ENCODE data around the gene RFWD3. TPM values are rescaled to one million over a fixed set of nuclear protein-coding genes. Genes with fewer than 3 reads are reported as not detected.

Gene RFWD3
- total RNA-seq, 1 donor from 2014 or later: 16.7 TPM

GRCh38 chr16:74661064-74661463 lies 5.6 kb downstream of the RFWD3 start:
- no peak for DNase-seq (ENCODE audit: low read depth in 2 of 2)

DNA sequence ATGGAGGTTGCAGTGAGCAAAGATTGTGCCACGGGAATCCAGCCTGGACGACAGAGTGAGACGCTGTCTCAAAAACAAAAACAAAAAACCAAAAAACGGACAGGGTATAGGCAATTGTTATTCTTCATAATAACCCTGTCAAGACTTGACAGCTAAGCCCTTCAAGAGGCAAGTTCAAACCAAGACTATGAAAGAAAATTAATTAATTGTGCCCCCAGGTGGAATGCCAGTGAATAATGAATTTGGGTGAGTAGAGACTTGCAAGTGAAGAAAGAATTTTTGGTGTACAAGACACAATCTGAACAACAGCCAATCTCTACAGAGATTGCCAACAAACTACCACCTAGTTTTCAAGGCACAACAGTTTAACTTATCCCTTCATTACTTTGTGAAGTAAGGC lies 6.3 kb downstream of the RFWD3 start:
- no peak for DNase-seq (ENCODE audit: low read depth in 2 of 2)

DNA sequence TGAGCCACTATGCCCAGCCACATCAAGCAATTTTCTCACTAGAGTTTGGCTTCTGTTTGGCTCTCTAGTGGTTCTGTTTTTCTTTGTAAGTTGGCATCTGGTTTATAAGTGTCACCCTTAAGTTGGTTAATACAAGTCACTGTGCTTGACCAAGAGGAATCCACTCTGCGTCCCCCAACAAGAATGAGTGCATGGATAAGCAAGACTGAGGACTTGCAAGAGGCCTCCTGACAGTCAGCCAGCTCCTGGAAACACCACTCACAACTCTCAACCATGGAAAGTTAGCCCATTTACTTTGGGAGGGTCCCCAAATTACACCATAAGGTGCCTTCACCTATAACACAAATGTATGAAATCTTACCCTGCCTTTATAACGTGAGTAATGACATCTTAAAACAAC lies 7.6 kb downstream of the RFWD3 start:
- DNase-seq (ENCODE audit: low read depth in 2 of 2): no peak

- no peak for DNase-seq (ENCODE audit: low read depth in 2 of 2)
Measured at GRCh38 chr16:74657870-74658642, 8.6 kb downstream of the RFWD3 start.

DNA sequence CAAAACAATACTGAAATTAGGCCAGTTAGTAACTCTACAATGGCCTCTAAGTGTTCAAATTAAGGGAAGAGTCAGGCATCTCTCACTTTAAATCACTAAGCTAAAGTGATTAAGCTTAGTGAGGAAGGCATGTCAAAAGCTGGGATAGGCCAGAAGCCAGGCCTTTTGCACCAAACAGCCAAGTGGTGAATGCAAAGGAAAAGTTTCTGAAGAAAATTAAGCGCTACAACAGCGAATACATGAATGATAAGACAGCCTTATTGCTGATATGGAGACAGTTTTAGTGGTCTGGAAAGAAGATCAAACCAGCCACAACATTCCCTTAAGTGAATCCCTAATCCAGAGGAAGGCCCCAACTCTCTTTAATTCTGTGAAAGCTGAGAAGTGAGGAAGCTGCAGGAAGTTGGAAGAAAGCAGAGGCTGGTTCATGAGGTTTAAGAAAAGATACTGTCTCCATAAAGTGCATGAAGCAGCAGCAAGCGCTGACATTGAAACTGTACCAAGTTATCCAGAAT lies 12.1 kb downstream of the RFWD3 start:
- no peak for DNase-seq (ENCODE audit: low read depth in 2 of 2)

DNA sequence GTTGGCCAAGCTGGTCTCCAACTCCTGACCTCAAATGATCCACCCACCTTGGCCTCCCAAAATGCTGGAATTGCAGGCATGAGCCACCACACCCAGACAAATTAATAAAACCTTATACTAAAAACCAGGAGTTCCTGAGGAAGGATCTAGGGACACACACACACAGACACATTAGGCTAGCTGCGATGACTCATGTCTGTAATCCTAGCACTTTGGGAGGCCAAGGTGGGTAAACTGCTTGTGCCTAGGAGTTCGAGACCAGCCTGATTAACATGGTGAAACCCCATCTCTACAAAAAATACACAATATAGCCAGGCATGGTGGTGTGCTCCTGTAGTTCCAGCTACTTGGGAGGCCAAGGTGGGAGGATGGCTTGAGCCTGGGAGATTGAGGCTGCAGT lies 13.8 kb downstream of the RFWD3 start:
- DNase-seq (ENCODE audit: low read depth in 2 of 2): peak in 1 of 2 donors; percentile 26

DNA sequence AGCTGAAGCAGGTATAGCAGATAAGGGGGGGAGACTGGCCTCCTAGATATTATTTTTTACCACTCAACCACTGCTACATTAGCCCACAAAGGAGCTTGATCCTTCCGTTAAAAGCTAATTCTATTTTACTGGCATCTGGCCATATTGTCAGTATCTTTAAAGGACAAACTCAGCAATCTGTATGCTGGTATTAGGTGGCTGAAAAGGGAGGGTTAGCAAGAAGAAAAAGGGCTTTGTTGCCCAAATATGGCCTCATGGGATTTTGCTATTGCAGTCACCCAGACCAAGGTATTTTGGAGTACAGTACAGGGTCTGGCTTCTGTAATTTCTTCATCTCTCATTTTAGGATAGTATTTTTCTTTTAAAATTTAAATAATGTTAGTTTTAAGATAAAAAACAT lies 14.4 kb downstream of the RFWD3 start:
- DNase-seq (ENCODE audit: low read depth in 2 of 2): no peak

DNA sequence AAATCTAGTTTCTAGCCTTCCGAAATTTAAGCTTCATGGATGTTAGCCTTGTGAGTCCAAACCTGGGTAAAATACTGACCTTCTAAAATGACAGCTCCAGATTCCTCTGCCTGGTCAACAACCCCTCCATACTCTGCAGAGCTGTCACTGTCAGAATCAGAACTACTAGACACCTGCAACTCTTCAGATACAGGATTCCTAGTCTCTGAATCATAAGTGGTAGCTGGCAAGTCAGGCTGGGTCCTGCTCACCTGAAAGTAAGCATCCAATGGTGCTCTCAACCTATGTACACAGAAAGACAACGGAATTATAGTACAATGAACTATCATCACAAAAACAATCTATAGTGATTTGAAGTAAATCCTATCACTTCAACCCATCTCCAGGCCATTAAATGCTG lies 14.8 kb downstream of the RFWD3 start:
- no peak for DNase-seq (ENCODE audit: low read depth in 2 of 2)

GRCh38 chr16:74650966-74651567 lies 15.6 kb downstream of the RFWD3 start:
- peak; percentile 25 to 47 for DNase-seq (ENCODE audit: low read depth in 2 of 2)

DNA sequence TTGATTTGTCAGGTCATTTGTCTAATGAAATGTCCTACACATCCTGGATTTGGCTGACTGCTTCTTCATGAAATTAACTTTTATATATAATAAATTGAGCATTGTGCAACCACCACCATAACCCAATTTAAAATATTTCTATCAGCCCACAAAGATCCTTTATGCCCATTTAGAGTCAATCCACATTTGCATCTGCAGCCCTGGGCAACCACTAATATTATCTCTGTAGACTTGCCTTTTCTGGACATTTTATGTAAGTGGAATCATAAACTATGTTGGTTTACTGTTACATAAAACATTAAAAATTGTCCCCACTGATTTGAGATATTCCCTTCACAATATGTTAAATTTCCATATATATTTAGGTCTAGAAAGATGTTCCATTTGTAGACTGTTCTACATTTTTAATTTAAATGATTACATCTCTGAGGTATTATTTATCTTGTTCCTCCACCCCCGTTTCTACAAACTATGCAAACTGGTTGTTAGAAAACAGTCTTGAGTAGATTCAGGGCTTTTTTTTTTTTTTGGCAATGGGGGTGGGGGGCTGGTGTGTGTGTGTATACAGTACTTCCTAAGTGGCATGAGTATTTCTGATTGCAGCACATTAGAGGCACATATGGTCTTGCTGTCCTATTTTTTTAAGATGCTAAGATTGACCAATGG lies 16.7 kb downstream of the RFWD3 start:
- DNase-seq (ENCODE audit: low read depth in 2 of 2): no peak

DNA sequence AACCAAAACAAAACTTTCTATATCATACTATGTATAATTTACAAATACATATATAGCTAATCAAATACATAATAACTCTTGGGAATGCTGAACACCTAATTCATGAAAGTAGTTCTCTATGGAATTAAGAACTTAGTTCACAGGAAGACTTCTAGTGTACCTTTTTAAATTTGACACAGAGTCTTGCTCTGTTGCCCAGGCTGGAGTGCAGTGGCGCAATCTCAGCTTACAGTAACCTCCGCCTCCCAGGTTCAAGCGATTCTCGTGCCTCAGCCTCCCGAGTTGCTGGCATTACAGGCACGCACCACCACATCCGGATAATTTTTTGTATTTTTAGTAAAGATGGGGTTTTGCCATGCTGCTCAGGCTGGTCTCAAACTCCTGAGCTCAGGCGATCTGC lies 24.7 kb downstream of the RFWD3 start:
- DNase-seq (ENCODE audit: low read depth in 2 of 2): no peak

DNA sequence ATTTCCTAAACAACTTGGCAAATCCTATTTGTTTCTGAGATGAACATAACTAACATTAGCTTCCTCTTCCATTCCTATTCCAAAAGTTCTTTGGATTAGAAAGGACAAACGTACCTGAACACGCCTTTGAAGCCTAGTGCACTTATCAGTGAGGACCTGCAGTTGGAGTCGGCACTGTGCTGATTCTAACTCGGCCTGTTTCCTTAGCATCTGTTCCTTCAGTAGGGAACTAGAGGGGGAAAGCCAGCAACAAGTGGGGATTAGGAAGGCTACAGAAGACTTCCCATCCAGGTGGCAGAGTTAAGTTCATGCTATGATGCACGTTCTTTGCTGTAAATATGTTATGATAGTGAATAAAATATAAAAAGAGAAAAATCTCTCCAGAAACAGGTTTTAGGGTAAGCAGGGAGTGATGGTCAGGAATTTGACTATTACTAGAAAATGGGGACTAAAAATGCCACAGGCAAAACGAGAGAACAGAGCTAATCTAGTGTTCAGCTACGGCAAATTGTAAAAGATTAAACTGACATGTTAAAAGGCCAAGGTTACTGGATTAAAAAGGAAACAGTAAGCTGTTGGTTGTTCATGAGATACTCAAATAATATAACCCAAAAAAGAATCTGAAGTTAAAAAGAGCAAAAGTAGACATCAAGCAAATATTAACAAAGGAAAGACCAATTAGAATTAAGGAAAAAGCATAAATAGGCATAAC lies 28.8 kb downstream of the RFWD3 start:
- DNase-seq (ENCODE audit: low read depth in 2 of 2): no peak

DNA sequence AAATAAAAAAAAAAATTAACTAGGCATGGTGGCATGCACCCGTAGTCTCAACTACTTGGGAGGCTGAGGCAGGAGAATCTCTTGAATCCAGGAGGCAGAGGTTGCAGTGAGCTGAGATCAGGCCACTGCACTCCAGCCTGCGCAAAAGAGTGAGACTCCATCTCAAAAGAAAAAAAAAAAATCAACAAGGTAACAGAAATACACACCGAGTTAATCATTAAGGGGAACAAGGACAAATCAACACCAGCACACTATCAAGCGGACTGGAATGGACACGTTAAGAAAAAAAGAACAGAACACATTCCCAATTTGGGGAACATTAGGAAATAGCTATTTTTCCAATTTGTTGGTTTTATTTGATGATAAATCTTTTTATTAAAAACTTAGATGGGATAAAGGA lies 31.4 kb downstream of the RFWD3 start:
- no peak for DNase-seq (ENCODE audit: low read depth in 2 of 2)

DNA sequence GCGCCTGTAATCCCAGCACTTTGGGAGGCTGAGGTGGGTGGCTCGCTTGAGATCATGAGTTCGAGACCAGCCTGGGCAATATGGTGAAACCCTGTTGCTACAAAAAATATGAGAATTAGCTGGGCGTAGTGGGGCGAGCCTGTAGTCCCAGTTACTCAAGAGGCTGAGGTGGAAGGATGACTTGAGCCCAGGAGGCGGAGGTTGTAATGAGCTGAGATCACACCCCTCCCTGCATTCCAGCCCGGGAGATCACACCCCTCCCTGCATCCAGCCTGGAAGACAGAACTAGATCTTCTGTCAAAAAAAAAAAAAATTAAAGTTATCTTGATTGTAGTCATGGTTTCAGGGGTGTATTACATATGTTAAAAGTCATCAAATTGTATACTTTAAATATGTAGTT lies 33.0 kb downstream of the RFWD3 start:
- DNase-seq (ENCODE audit: low read depth in 2 of 2): no peak

DNA sequence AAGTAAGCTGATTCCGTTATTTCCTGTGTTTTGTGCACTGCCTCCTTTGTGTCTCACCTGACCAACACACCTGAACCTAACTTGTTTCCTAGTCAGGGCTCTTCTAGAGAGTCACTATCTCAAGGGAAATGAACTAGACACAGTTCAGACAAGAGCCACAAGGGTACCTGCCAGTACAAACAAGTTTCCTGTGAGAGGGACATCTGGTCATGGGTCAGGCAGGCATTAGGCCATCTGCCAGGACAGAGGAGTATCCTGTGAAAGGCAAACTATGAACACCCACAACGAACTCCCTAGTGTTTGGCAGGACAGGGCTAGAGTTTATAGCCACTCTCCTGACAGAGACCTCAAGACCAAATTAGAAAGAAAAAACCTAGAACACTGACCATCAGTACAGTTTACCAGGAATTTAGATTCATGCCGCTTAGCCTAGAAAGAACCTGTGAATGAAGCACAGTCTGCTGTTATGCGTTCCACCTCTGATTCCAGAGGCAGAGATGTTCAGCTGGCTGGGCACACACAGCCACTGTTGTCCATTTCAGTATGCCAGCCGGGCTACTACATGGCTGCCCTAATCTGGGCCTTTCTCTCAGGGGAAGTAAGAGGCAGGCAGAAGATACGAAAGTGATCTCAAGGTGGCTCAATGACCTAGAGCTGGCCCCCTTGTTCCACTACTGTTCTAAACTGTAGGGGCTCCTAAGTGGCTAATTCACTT lies 39.0 kb downstream of the RFWD3 start:
- DNase-seq (ENCODE audit: low read depth in 2 of 2): peak; percentile 10 to 87

DNA sequence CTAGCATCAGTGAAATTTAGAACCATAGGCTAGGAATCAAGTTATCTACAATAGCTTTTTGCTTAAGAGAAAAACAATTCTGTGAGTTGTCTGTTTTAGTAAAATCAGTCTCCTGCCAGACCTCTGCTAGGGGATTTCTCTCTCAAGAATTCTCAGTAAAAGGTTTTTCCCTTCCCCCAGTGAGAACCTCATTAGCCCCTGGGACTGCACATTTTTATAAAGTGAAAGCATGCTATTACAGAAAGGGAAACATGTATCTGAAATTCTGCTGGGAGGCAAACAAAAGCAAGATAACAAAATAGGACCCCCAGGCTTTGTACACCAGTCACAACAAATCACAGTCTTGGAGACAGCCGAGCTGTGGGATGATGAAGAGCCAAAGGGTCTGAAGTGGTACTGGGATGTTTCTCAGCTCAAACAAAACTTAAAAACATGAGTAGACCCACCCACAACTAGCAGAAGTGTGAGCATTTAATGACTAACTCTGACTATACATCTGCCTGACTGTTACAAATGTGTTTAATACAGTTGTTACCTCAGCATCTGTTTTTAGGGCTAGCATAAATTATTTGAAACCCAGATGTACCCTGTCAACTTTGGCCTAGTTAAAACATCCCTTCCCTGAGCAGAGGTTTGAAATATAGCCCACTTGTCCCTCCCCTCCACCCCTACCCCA lies 39.8 kb downstream of the RFWD3 start:
- peak in 1 of 2 donors; percentile 7 for DNase-seq (ENCODE audit: low read depth in 2 of 2)

GRCh38 chr16:74625500-74626350 lies 41.0 kb downstream of the RFWD3 start:
- DNase-seq (ENCODE audit: low read depth in 2 of 2): no peak

GRCh38 chr16:74623839-74624235 lies 42.8 kb downstream of the RFWD3 start:
- no peak for DNase-seq (ENCODE audit: low read depth in 2 of 2)

DNA sequence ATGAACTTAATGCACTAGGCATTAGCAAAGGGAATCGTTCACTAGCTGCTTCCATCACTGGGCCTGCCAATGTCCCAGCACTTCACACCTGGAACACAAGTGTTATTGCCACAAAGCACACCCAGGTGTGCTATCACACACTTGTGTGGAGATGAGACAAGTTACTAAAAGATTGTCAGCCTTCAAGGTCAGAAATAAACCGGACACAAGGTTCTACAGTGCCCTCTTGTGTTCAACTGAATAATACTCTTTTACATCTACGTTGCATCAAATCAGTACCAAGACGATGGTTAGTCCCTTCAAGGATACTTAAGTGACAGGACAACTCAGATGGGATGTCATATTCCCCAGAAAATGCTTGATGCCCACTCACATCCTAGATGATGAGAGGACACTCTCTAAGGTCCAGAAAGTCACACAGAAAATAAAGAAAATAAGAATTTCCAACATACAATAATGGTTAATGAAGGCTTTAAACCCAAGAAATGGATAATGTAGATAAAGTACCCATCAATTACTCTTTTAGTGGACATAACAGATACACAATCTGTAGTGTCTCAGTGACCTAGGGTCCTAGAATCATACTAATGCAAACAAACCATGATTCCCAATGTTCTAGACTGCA lies 43.4 kb downstream of the RFWD3 start:
- peak; percentile 68 to 72 for DNase-seq (ENCODE audit: low read depth in 2 of 2)
